Dermis blood vessel endothelial cell (primary cell): ENCODE results near the gene EXT2. TPM values are rescaled to one million over a fixed set of nuclear protein-coding genes. Genes with fewer than 3 reads are reported as not detected.

Experiments used
- DNase-seq: peaks from one replicate; pipeline ENCODE4 v3.0.0; 2010
- total RNA-seq: library from RNA; depleted of rRNA; stranded (reverse); fragments of >200 nt; gene quantifications from 2 replicates; pipeline ENCODE4 v1.2.3, GENCODE V29; 2014

EXT2 gene
- total RNA-seq, 1 donor from 2014 or later: 149 TPM

DNA sequence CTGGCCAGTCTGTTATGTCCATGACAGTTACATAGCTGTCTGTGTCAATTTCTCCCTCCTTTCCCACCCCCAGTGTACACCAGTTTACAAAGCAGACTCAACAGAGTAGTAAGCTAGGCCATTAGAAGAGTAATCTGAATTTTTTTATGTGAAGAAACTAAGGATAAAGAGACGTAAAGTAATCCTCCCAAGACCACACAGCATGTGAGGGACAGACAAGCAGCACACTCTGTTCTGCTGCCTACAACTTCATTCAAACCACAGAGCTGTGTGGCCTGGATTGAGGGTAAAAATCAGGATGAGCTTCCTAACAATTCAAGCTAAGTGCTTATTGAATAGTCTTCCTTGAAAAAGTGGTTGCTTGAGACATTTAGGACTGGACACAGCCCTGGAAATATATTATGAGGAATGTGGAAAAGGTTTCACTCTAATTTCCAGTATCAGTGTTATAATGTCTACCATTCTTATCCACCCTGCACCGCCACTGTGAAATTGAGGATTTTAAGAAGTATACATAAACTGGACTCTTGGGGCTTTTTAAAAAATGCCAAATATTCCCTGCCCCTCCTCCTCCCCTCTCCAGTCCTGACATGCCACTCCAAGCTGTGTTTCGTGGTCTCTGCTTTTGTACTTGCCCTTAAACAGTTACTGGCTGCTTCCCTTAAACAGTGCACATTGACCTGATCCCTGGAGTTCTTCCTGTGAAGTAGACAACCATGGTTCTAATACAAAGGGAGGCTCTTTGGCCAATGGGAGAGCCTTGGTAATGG, 40.9 kb downstream of the EXT2 start:
- DNase-seq: no peak

GRCh38 chr11:44137057-44137456, 41.6 kb downstream of the EXT2 start:
- no peak for DNase-seq

DNA sequence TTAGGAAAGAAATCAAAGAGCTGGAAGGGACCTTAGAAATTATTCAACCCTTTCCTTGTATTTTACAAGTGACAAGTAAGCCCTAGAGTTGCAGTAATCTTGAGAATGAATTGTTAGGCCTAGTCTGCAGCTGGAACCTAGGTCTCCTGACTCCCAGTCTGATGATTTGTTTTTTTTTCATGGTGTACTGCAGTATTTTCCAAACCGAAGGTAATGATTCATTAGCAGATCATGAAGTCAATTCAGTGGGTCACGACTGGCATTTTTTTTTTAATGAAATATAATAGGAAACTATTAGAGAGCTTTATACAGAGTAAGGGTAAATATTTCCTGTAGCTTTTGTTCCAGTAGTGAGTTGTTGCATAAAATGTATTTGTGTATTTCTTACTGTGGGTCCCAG, 42.8 kb downstream of the EXT2 start:
- DNase-seq: peak; percentile 45

DNA sequence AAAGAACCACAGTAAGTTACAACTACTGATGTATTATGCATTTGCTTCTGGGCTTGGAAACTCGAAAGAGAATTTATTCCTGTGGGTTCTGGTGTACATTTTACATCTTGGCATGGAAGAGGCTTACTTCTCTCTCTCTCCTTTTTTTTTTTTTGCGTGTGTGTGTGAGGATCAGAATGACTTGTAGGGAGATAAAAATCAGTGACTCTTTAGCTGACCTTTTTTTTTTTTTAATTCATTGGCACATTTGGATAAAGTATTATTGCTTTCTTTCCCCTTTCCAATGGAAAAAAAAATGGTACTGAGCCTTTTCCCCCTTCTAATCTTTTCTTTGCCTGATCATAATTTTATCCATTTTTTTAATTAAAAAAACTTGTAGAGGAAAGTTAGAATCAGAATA, 43.5 kb downstream of the EXT2 start:
- DNase-seq: no peak

DNA sequence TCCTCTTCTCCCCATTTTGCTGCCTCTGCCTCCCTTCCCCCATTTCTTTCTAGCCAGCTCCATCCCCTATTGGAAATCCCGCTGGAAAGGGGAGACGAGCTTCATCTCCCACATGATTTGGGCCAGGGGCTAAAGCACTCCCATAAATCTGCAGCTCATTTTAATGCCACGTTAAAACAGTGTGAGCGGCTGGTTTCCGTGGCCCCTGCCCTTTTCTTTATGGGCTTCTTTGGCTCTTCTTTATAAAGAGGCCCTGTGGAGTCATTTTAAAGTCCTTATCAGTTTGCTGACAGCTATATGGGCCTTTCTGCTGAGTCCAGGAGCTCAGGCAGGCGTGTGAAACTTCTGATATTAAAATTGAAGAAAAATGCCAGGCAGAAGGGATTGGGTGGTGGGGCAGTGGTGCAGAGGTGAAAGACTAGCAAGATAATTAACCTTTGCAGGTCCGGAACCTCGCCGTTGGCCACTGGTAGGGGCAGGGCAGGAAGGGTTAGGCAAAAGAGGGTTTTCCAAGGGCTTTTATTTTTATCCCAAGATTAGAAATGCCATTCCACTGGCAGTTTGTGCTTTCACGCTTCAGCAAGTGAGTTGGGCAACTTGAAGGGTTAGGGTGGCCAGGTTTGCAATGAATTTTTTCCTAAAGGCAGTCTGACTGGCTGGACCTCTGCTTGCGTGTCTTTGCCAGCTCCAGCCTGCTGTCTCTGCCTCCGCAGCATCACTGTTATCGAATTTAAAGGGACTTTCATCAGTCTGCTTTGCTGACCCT, 44.3 kb downstream of the EXT2 start:
- DNase-seq: no peak

DNA sequence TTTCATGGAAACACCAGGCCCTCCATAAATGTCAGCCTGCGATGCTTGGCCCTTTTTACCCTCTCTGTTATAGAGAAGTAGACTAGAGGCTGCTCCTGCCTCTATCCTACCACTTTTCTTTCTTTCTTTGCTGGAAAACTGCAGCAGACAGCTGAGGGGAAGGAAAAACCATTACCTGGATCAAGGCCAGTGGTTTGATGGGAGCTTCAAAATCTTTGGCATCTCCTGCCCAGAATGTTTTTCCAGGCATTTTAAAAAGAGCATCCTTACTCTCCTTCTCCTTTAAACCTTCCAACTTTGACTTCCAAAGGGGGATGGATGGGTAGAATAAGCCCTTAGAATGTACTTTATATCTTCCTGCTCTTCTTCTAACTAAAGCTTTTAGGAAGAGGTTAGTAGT, 44.9 kb downstream of the EXT2 start:
- DNase-seq: no peak

- no peak for DNase-seq
These were observed 45.3 kb downstream of the EXT2 start for GRCh38 chr11:44140805-44141204.

- DNase-seq: peak; percentile 44
These were observed 48.8 kb downstream of the EXT2 start for GRCh38 chr11:44143987-44144909.

- no peak for DNase-seq
These were observed 49.7 kb downstream of the EXT2 start for GRCh38 chr11:44145011-44145775.

DNA sequence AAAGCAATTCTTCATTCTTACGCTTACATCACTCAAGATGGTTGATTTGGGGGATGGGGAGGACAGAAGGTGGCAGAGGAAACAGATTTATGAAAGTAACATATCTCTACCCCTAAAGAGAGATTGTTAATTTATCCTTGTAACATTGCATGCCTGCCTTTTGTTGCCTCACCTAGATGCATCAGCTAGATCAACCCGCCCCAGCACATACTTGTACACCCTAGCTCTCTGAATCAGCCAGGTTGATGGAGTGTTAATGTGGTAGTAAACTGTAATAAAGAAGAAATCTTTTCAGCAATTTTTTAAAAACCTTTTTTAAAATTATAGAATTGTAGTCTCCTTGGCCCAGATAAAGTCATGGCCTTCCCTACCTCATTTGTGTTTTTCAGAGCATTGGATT, 51.5 kb downstream of the EXT2 start:
- no peak for DNase-seq

GRCh38 chr11:44147751-44148150, 52.3 kb downstream of the EXT2 start:
- no peak for DNase-seq

DNA sequence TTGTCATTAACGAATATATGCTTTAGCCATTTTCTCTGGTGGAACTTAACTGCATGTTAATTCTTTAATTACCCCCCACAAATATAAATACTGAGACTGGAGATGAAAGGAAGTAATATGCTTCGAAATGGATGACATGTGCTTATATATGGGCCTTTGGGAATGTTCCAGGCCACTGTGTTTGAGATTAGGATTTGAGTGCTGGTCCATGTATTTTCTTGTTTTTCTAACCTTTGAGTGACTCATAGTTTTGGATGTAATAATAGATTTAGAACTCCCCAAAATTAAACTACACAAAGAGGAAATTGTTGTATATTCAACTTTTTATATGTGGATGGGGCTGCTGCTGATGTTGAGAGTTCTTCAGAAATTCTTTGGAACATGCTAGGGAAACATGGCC, 54.2 kb downstream of the EXT2 start:
- no peak for DNase-seq

GRCh38 chr11:44150401-44150800, 54.9 kb downstream of the EXT2 start:
- DNase-seq: no peak

DNA sequence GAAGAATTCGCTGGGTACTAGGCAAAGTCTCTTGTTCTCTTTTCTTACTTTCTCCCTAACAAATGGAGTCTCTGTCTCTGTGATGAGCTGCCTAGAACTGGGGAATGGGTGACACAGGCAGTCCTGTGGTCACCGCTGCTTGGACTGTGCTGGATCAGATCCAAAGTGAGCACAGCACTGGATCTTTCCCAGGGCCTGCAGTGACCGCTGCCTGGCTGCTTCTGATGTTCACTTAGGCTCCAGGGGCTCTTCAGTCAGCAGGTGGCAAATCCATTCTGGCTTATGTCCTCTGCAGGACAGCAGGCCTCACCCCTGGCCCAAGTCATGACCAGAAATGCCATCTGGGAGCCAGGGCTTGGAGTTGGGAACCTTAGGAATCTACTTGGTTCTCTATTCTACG, 61.5 kb downstream of the EXT2 start:
- DNase-seq: no peak

- DNase-seq: no peak
These were observed 62.9 kb downstream of the EXT2 start for GRCh38 chr11:44158384-44158783.

DNA sequence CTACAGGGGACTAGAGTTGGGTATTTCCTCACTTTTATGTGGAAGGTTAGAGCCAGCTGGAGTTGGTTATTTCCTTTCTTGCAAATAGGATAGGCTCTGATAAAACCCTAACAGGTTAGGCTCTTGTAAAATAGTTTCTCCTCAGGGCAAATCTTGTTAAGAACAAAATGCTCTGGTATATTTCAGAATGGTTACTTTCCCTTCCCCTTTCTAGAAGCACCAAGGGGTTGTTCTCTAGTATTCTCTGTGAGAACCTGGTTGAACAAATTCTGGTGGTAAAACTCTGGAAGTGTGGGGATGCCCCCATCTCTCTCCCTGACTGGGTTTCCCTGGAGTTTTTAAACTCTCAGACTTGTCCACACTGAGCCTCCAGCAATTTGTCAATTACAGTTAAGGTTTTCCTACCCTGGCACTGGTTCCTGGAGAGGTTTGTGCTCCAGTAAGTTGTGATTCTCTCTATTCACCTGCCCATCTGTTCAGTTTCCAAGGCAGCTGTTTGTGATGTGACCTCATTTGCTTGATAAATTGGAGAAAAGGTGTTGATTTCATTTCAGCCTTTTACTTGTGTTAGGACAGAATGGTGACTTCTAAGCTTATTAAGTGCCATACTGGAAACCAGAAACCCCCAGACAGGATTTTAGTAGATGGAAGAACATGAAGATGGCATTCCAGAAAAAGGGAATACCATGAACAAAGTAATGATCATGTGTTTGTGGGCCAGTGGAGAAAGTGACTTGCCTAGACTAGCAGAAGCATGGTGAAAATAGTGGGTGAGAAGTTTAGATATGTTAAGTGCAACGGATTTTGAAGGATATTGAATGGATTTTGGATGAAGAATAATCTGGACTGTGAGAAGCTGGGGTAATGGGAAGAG, 64.6 kb downstream of the EXT2 start:
- no peak for DNase-seq

DNA sequence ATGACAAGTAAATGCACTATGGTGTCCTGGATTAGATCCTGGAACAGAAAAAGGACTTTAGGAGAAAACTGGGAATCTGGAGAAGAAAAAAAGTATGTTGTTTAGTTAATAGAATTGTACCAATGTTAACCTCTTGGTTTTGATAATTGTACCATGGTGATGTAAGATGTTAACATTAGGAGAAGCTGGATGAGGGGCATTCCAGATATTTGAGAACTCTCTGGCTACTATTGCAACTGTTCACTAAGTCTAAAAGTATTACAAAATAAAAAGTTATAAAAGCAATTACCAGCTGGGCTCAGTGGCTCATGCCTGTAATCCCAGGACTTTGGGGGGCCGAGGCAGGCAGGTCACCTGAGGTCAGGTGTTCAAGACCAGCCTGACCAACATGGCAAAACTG, 66.5 kb downstream of the EXT2 start:
- no peak for DNase-seq

GRCh38 chr11:44162662-44163061, 67.2 kb downstream of the EXT2 start:
- DNase-seq: no peak

DNA sequence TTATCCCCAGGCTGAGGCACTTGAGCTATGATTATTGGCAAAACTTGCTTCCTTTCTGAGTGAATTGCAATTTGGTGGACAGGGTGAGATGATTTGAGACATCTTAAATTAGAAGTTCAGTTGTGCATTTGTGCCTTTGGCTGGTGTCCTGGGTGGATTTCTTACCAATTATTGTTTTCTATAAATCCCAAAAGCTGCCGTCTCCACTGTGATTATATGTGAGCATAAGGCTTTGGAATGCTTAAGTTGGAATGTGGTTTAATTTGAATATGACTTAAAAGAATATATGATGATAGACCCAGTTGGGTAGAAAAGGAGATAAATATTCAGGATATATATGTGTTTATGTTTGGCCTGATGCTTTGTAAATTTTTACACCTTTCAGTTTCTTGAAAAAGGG, 70.0 kb downstream of the EXT2 start:
- DNase-seq: no peak

GRCh38 chr11:44167046-44167445, 71.6 kb downstream of the EXT2 start:
- DNase-seq: no peak

DNA sequence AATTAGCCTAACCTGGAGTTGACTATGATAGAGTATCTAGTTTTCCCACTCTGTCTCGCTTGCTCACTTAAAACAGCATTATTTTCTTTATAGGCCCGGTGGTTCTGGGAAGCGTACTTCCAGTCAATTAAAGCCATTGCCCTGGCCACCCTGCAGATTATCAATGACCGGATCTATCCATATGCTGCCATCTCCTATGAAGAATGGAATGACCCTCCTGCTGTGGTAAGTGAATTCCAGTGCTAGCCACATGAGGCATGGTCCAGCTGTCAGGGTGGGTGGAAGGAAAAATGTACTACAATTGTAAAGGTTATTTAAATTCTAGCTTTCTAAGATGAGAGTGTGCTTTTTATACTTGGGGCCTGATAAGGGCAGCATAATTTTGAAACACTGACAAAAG, 76.0 kb downstream of the EXT2 start:
- no peak for DNase-seq
